ENCODE measurements around the gene UBE2K.
"Not testable (repeated sequence)": the region's sequence is repeated elsewhere in the genome, so short reads cannot be mapped to it uniquely, and the experiment has no call there.

UBE2K gene

DNA sequence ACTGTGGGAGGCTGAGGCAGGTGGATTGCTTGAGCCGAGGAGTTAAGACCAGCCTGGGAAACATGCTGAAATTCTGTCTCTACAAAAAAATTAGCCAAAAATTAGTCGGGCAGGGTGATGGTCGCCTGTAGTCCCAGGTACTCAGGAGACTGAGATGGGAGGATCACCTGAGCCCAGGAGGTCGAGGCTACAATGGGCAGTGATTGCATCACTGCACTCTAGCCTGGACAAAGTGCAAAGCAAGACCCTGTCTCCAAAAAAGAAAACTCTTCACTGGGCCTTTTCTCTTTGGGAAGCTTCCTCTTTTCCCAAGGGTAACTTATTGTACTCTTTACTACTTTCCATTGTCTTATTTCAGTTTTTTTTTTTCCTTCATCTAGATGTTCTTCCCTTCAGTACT, 88.9 kb downstream of the UBE2K start:
- TF ChIP-seq, protein P1, sequence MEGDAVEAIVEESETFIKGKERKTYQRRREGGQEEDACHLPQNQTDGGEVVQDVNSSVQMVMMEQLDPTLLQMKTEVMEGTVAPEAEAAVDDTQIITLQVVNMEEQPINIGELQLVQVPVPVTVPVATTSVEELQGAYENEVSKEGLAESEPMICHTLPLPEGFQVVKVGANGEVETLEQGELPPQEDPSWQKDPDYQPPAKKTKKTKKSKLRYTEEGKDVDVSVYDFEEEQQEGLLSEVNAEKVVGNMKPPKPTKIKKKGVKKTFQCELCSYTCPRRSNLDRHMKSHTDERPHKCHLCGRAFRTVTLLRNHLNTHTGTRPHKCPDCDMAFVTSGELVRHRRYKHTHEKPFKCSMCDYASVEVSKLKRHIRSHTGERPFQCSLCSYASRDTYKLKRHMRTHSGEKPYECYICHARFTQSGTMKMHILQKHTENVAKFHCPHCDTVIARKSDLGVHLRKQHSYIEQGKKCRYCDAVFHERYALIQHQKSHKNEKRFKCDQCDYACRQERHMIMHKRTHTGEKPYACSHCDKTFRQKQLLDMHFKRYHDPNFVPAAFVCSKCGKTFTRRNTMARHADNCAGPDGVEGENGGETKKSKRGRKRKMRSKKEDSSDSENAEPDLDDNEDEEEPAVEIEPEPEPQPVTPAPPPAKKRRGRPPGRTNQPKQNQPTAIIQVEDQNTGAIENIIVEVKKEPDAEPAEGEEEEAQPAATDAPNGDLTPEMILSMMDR (IDR thresholded peaks at IDR 0.05; ENCODE audit: low read length, missing control alignments), result no peak
- no peak for DNase-seq (ENCODE audit: low read depth)
- H3K4me3 ChIP-seq (replicated peaks; ENCODE audit: low read depth, low read length), result no peak overlapping the region

DNA sequence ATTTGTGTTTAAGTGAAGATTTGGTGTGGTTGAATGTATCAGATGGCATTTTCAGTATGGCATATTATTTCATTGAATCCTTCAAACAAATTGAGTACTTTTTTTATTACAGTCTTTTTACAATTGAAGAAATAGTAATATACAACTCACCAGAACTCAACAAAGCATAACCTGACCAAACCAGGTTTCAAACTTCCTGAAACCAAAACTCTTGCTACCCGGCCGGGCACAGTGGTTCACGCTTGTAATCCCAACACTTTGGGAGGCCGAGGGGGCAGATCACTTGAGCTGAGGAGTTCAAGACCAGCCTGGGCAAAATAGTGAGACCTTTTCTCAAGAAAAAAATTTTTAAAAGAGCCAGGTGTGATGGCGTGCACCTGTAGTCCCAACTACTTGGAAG, 94.2 kb downstream of the UBE2K start:
- DNase-seq (ENCODE audit: low read depth), result no peak
- H3K4me3 ChIP-seq (replicated peaks; ENCODE audit: low read depth, low read length), result no peak overlapping the region
- TF ChIP-seq, protein P1 (IDR thresholded peaks at IDR 0.05; ENCODE audit: low read length, missing control alignments), result no peak

DNA sequence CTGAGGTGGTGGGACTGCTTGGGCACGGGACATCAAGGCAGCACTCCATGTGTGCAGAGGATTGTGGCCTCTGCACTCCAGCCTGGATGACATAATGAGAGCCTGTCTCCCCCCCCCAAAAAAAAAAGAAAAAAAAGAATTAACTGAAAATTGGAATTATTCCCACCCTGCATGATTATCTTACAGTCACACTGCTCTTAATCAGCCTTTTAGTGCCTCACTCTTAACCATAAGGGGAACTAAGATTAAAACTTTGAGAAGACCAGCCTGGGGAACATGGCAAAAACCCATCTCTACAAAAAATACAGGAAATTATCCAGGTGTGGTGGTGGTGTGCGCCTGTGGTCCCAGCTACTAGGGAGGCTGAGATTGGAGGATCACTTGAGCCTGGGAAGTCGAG, 94.6 kb downstream of the UBE2K start:
- H3K4me3 ChIP-seq (replicated peaks; ENCODE audit: low read depth, low read length), result no peak overlapping the region
- no peak for DNase-seq (ENCODE audit: low read depth)
- TF ChIP-seq, protein P1 (IDR thresholded peaks at IDR 0.05; ENCODE audit: low read length, missing control alignments), result no peak

DNA sequence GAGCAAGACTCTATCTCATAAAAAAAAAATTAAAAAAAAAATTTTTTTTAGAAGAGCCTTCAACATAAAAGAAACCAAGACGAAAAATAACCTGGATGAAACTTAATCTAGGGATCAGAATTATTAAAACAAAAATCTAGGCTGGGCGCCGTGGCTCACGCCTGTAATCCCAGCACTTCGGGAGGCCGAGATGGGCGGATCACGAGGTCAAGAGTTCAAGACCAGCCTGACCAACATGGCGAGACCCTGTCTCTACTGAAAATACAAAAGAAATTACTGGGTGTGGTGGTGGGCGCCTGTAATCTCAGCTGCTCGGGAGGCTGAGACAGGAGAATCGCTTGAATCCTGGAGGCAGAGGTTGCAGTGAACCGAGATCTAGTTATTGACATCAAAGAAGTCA, 95.0 kb downstream of the UBE2K start:
- not testable (repeated sequence) for DNase-seq (ENCODE audit: low read depth); H3K4me3 ChIP-seq (replicated peaks; ENCODE audit: low read depth, low read length)

DNA sequence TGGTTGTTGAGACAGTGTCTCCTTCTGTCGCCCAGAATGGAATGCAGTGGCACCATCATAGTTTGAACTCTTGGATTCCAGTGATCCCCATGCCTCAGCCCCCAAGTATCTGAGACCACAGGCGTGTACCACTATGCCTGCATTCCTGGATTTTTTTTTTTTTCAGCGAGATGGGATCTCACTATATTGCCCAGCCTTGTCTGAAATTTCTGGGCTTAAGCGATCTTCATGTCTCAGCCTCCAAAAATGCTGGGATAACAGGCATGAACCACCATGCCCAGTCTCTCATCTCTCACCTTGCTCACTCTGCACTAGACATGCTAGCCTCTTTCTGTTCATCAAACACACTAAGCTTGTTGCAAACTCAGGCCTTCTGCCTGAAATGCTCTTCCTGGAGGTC, 104.1 kb downstream of the UBE2K start:
- H3K4me3 ChIP-seq (replicated peaks; ENCODE audit: low read depth, low read length), result no peak overlapping the region
- no peak for DNase-seq (ENCODE audit: low read depth)
- TF ChIP-seq, protein P1 (IDR thresholded peaks at IDR 0.05; ENCODE audit: low read length, missing control alignments), result no peak

DNA sequence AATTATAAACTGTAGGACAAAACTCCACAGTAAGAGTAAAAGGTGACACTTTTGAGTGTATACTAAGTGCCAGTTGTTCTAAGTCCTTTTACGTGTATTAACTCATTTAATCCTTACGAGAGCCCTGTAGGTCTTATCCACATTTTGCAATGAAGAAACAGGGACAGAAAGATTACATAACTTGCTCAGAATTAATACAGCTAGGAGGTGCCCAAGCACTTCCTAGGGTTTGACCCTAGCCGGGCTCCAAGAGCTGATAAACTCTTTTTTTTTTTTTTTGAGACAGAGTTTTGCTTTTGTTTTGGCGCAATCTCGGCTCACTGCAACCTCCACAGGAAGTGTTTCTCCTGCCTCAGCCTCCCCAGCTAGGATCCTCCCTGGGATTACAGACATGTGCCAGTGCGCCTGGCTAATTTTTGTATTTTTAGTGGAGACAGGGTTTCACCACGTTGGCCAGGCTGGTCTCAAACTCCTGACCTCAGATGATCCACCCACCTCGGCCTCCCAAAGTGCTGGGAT, 110.4 kb downstream of the UBE2K start:
- no peak for DNase-seq (ENCODE audit: low read depth)
- TF ChIP-seq, protein P1 (IDR thresholded peaks at IDR 0.05; ENCODE audit: low read length, missing control alignments), result no peak
- no peak overlapping the region for H3K4me3 ChIP-seq (replicated peaks; ENCODE audit: low read depth, low read length)

DNA sequence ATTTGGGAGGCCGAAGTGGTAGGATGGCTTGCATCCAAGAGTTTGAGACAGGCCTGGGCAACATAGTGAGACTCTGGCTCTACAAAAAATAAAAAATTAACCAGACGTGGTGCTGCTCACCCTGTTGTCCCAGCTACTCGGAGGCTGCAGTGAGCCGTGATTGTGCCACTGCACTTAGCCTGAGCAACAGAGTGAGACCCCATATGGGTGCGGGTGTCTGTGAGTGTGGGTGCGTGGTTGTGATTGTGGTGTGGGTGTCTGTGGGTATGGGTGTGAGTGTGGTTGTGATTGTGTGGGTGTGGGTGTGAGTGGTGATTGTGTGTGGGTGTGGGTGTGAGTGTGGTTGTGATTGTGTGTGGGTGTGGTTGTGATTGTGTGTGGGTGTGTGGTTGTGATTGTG, 114.6 kb downstream of the UBE2K start:
- DNase-seq (ENCODE audit: low read depth), result no peak
- TF ChIP-seq, protein P1 (IDR thresholded peaks at IDR 0.05; ENCODE audit: low read length, missing control alignments), result no peak
- no peak overlapping the region for H3K4me3 ChIP-seq (replicated peaks; ENCODE audit: low read depth, low read length)

DNA sequence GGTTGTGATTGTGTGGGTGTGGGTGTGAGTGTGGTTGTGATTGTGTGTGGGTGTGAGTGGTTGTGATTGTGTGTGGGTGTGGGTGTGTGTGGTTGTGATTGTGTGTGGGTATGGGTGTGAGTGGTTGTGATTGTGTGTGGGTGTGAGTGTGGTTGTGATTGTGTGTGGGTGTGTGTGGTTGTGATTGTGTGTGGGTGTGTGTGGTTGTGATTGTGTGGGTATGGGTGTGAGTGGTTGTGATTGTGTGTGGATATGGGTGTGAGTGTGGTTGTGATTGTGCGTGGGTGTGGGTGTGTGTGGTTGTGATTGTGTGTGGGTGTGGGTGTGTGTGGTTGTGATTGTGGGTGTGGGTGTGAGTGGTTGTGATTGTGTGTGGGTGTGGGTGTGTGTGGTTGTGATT, 115.1 kb downstream of the UBE2K start:
- not testable (repeated sequence) for DNase-seq (ENCODE audit: low read depth); H3K4me3 ChIP-seq (replicated peaks; ENCODE audit: low read depth, low read length)

DNA sequence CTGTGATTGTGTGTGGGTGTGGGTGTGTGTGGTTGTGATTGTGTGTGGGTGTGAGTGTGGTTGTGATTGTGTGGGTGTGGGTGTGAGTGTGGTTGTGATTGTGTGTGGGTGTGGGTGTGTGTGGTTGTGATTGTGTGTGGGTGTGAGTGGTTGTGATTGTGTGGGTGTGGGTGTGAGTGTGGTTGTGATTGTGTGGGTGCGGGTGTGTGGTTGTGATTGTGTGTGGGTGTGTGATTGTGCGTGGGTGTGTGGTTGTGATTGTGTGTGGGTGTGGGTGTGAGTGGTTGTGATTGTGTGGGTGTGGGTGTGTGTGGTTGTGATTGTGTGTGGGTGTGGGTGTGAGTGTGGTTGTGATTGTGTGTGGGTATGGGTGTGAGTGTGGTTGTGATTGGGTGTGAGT, 115.8 kb downstream of the UBE2K start:
- H3K4me3 ChIP-seq (replicated peaks; ENCODE audit: low read depth, low read length); DNase-seq (ENCODE audit: low read depth): not testable (repeated sequence)

Measured in fibroblast of pulmonary artery (primary cell).